ENCODE measurements around the gene CTNNBL1. TPM values are rescaled to one million over a fixed set of nuclear protein-coding genes. Genes with fewer than 3 reads are reported as not detected.
"Not testable (repeated sequence)": the region's sequence is repeated elsewhere in the genome, so short reads cannot be mapped to it uniquely, and the experiment has no call there.

CTNNBL1 gene
- total RNA-seq, 4 donors from 2014 or later = 24.2 to 34.9 (median 31.6) TPM

DNA sequence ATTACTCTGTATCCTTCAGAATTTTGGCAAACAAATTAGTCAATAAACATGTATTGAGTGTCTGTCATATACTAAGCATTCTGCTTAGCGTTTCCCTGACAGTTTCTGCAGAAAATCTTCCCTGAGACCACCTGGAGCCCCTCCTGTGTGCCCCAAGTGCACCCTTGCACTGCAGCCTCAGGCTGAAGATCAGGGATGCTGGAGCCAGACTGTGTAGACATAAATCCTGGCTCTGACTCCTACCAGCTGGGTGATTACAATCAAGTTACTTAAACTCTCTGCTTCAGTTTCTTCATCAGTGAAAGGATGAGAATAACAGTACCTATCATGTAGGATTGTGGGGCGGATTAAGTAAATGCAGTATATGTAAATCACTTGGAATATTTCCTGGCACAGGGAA lies 155.7 kb downstream of the CTNNBL1 start:
- DNase-seq (ENCODE audit: low spot score) = no peak
- TF ChIP-seq, protein P1, sequence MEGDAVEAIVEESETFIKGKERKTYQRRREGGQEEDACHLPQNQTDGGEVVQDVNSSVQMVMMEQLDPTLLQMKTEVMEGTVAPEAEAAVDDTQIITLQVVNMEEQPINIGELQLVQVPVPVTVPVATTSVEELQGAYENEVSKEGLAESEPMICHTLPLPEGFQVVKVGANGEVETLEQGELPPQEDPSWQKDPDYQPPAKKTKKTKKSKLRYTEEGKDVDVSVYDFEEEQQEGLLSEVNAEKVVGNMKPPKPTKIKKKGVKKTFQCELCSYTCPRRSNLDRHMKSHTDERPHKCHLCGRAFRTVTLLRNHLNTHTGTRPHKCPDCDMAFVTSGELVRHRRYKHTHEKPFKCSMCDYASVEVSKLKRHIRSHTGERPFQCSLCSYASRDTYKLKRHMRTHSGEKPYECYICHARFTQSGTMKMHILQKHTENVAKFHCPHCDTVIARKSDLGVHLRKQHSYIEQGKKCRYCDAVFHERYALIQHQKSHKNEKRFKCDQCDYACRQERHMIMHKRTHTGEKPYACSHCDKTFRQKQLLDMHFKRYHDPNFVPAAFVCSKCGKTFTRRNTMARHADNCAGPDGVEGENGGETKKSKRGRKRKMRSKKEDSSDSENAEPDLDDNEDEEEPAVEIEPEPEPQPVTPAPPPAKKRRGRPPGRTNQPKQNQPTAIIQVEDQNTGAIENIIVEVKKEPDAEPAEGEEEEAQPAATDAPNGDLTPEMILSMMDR (IDR thresholded peaks at IDR 0.05) = no peak
- ATAC-seq (ENCODE audit: low FRiP score) = no peak

DNA sequence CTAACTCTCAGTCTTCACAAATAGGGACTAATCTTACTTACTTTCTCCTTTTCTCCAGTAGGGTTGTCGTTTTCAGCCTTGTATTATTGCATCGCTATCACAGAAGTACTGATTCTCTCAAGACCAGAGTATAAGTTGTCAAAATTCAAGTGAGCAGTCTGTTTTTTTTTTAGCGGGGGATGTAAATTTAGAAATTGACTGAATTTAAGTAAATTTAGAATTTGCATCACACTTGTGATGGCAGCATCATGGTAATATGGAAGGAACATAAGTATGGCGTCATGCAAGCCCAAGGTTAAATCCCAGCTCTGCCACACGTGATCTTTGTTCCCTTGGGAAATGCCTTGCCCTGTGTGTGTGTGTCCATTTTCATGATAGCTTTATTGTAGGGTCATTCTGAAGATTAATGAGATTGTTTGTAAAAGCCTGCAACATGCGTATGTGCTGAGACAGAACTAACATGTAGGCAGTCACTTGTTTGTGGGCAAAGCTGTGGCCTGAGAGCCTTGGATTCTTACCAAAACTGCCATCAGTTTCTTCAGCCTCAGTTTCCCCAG lies 156.3 kb downstream of the CTNNBL1 start:
- ATAC-seq (ENCODE audit: low FRiP score) (no peak), DNase-seq (ENCODE audit: low spot score) (no peak)
- TF ChIP-seq, protein P1 (IDR thresholded peaks at IDR 0.05) = no peak

DNA sequence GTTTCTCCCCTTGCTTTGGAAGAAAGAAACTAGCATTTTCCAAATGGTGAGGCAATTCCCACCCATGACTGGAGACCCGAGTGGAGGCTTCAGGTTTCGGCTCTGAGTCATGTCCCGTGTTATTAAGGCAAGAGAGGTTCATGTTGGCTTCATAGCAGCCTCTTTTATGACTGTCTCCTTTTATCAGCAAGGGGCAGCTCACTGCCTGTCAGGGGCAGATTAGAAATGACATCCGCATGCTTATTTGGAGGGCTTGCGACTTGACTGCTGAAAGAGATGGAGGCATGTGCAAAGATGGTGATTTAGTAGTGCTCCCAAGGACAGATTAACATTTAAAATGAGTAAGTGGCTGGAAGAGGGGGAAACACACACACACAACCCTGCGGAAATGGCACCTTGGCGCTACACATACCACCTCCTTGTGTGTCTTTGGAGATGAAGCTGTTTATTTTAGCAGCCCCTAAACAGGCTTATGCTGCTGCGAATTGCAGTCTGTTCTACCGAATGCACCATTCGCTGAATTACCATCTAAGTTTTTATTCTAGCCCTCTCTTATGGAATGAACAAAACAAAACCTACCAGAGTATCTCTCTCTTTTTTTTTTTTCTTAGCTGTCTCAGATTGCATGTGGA lies 157.0 kb downstream of the CTNNBL1 start:
- DNase-seq (ENCODE audit: low spot score) (no peak), ATAC-seq (ENCODE audit: low FRiP score) (no peak)
- TF ChIP-seq, protein P1 (IDR thresholded peaks at IDR 0.05) = no peak

DNA sequence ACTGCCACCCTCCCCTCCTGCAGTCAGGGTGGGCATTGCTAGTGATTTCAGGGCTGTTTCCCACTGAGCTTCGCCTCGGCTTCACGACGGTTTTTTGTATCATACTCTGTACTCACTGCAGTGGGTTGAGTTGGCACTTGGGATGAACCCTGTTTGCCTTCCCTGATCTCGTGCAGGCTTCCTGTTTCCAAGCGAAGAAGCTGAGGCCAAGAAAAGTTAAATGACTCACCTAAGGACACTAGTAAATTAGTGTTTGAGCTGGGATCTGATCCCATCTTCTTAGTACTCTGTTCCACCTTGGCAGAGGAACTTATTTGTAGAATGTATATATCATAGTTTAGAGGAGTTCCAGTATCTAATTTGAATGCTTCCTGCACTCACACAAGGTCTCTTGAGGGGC lies 158.8 kb downstream of the CTNNBL1 start:
- ATAC-seq (ENCODE audit: low FRiP score) (no peak), DNase-seq (ENCODE audit: low spot score) (no peak)
- TF ChIP-seq, protein P1 (IDR thresholded peaks at IDR 0.05) = no peak

DNA sequence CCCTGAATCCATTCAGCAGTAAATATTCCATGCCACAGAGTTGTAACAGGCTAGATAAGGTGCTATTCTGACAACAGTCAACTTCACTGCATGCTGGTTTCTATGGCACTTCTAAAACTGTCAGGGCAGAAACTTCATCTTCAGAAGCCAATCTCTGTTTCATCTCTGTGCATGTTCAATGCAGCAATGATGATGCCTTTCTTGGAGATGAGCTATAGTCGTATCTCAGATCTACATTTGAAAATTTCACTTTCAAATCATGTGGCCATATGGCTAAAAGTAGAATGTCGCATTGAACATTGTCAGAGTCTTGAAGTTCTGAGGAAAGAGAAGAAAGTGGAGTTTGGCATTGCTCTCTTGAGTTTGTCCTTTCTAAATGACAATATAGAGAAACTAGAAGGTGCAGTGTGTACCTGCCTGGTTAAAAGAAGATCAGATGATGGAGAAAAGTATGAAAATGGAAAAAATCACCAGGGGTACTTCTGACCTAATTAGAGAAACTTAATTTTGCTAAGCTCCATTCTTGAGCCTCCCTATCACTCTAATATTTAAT lies 160.1 kb downstream of the CTNNBL1 start:
- TF ChIP-seq, protein P1 (IDR thresholded peaks at IDR 0.05) = no peak
- DNase-seq (ENCODE audit: low spot score) (no peak), ATAC-seq (ENCODE audit: low FRiP score) (no peak)

DNA sequence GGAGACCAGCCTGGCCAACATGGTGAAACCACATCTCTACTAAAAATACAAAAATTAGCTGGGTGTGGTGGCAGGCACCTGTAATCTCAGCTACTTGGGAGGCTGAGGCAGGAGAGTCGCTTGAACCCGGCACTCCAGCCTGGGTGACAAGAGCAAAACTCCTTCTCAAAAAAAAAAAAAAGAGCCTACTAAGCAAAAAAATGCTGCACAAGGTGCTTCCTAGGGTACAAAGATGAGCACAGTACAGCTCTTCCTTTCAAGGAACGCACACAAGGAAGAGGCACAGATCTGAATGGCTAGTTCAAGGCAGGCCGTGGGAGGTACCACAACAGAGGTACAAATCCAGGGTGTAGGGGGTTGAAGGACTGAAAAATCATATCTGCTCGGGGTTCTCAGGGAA lies 162.2 kb downstream of the CTNNBL1 start:
- DNase-seq (ENCODE audit: low spot score); ATAC-seq (ENCODE audit: low FRiP score): not testable (repeated sequence)

DNA sequence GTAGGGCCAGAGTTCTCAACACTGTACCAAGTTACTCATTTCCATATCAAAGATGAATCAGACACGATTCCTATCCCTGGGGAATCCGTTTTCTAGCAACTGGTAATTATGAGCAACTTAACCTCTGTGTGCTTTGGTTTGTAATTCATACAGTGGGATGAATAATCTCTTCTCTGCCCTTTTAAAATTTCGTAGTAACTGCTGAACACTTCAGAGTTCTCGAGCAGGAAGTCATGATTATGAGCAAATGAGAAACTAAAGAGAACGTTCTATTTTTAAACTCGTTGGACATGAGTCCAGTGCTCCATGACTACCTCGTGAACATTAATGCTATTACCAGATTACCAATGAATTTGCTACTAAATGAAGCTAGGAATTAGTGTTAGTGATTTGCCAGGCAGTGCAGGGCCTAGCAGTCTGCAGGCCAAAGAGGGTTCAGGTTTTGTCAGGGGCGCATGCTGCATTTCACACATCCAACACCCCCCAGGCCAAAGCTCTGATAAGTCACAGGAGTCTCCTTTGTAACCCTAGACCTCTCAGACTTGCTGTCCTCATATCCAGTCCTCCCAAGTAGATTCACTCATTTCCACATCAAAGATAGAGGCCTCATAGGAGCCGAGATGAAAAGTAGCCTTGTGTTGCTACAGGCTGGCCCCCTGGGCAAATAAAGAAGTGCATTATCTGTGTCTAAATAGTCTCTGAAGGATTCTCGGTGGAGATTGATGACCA lies 163.3 kb downstream of the CTNNBL1 start:
- ATAC-seq (ENCODE audit: low FRiP score) (no peak), DNase-seq (ENCODE audit: low spot score) (no peak)
- TF ChIP-seq, protein P1 (IDR thresholded peaks at IDR 0.05) = no peak
